ENCODE measurements around the gene APCDD1.

The APCDD1 gene

DNA sequence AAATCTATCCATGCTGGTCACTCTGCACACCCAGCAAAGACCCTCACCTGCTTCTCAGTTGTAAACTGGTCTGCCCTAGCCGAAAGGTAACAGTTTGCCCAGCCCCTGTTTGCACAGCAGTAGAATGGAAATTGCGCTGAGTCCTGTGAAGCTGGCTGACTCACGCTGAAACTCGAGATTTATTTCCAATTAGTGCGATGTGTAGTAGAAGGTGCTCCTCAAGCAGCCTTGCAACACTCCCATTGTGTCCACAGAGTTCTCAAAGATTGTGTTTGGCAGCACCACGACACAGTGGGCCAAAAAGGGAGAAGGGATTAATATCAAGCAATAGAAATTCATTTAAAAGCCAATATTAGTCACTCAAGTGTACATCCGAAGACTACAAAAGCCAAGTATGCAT, 21.7 kb upstream of the APCDD1 start:
- no peaks in the 10 kb centered on the region for H3K36me3 ChIP-seq (ENCODE audit: insufficient read depth, low read length)
- H3K4me3 ChIP-seq (ENCODE audit: low read depth, low read length): no peak overlapping the region
- no peak overlapping the region for H2AFZ ChIP-seq (ENCODE audit: low read length, unreplicated experiment)
- H3K4me1 ChIP-seq (ENCODE audit: control insufficient read depth, insufficient read depth, low read length, unreplicated experiment): no peaks in the 10 kb centered on the region
- no peaks in the 10 kb centered on the region for H3K79me2 ChIP-seq (ENCODE audit: control insufficient read depth, insufficient read depth, low read length, unreplicated experiment)
- no peak overlapping the region for H3K27ac ChIP-seq (ENCODE audit: low read depth, low read length)
- H3K27me3 ChIP-seq (ENCODE audit: insufficient read depth, low read length): peaks cover 44% of the 10 kb centered on the region

DNA sequence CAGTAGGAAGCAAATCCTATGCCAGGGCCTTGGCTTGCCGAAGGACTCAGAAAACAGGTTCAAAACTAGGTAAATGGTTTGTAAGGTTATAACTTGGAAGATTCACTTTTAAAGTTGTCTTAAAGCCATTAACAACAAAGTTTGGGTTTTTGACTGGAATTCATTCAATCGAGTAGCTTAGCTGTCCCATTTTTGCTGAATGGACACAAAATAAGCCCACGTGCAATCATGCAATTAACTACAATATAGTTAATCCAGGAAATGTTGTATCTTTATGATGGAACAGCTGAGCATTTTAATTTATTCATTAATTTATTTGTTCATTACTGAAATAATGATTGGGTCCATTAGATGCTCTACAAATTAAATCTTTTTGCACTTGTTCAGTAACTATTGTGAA, 18.3 kb upstream of the APCDD1 start:
- no peak overlapping the region for H3K4me3 ChIP-seq (ENCODE audit: low read depth, low read length)
- no peaks in the 10 kb centered on the region for H3K36me3 ChIP-seq (ENCODE audit: insufficient read depth, low read length)
- no peak overlapping the region for H3K27ac ChIP-seq (ENCODE audit: low read depth, low read length)
- no peak overlapping the region for H2AFZ ChIP-seq (ENCODE audit: low read length, unreplicated experiment)
- H3K27me3 ChIP-seq (ENCODE audit: insufficient read depth, low read length): peaks cover 57% of the 10 kb centered on the region
- no peaks in the 10 kb centered on the region for H3K79me2 ChIP-seq (ENCODE audit: control insufficient read depth, insufficient read depth, low read length, unreplicated experiment)
- no peaks in the 10 kb centered on the region for H3K4me1 ChIP-seq (ENCODE audit: control insufficient read depth, insufficient read depth, low read length, unreplicated experiment)

DNA sequence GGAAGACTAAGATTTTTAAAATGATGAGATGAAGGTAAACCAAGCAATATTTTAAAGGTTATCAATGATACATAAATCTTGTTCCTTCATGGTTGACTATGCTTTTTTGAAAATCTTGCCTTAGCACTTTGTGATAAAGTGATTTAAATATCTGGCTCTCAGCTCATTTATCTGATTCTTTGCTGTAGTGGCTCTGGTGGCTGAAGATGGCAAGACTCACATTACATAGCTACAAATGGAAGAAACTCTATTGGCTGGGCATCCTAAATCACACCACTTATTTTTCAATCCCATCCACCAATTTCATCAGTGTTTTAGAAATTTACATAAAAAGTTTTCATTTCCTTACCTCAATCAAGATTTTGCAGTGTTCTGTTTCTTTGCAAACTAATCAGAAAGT, 16.6 kb upstream of the APCDD1 start:
- H3K27ac ChIP-seq (ENCODE audit: low read depth, low read length): no peak overlapping the region
- no peak overlapping the region for H2AFZ ChIP-seq (ENCODE audit: low read length, unreplicated experiment)
- no peaks in the 10 kb centered on the region for H3K4me1 ChIP-seq (ENCODE audit: control insufficient read depth, insufficient read depth, low read length, unreplicated experiment)
- no peaks in the 10 kb centered on the region for H3K79me2 ChIP-seq (ENCODE audit: control insufficient read depth, insufficient read depth, low read length, unreplicated experiment)
- H3K4me3 ChIP-seq (ENCODE audit: low read depth, low read length): no peak overlapping the region
- H3K36me3 ChIP-seq (ENCODE audit: insufficient read depth, low read length): no peaks in the 10 kb centered on the region
- H3K27me3 ChIP-seq (ENCODE audit: insufficient read depth, low read length): peaks cover 55% of the 10 kb centered on the region

DNA sequence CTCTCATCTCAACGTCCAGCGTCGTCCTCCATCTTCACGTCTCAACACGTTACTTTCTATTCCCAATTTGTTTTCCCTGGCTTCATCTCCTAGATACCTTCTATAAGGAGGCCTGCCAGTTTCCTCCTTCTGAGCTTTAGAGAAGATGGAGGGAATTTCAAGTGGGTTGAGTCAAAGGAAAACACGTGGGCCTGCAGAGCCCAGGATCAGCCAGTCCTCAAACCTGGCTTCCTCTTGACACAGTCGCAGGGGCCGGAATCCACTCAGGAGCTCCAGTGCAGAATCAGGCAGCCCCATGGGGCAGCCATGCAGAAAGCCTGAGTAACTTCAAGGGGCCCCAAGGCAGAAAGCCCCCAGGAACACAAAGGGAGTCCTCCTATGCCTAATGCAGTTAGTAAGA, 14.5 kb upstream of the APCDD1 start:
- no peaks in the 10 kb centered on the region for H3K4me1 ChIP-seq (ENCODE audit: control insufficient read depth, insufficient read depth, low read length, unreplicated experiment)
- H3K79me2 ChIP-seq (ENCODE audit: control insufficient read depth, insufficient read depth, low read length, unreplicated experiment): no peaks in the 10 kb centered on the region
- H2AFZ ChIP-seq (ENCODE audit: low read length, unreplicated experiment): no peak overlapping the region
- peaks cover 62% of the 10 kb centered on the region for H3K27me3 ChIP-seq (ENCODE audit: insufficient read depth, low read length)
- H3K36me3 ChIP-seq (ENCODE audit: insufficient read depth, low read length): no peaks in the 10 kb centered on the region
- H3K27ac ChIP-seq (ENCODE audit: low read depth, low read length): no peak overlapping the region
- H3K4me3 ChIP-seq (ENCODE audit: low read depth, low read length): no peak overlapping the region

DNA sequence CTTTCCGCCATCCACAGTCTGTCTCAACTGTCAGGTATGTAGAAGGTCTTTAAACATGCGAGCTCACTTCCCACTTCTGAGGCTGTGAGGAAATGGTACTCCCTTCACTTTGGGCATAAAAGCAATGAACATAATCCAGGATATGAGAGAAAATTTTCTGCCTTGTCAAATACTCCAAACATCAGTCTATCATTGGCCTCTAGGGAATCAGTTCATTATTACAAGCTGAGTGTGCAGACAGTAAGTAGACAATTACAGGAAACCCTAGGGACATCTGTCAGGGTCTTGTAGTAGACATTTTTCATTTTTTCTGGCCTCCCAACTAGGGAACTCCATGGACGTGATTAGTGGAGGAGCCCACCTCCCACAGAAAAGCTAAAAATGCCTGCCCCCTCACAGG, 13.6 kb upstream of the APCDD1 start:
- H3K4me3 ChIP-seq (ENCODE audit: low read depth, low read length): no peak overlapping the region
- H3K36me3 ChIP-seq (ENCODE audit: insufficient read depth, low read length): no peaks in the 10 kb centered on the region
- no peaks in the 10 kb centered on the region for H3K79me2 ChIP-seq (ENCODE audit: control insufficient read depth, insufficient read depth, low read length, unreplicated experiment)
- H3K4me1 ChIP-seq (ENCODE audit: control insufficient read depth, insufficient read depth, low read length, unreplicated experiment): no peaks in the 10 kb centered on the region
- H3K27me3 ChIP-seq (ENCODE audit: insufficient read depth, low read length): peaks cover 62% of the 10 kb centered on the region
- H3K27ac ChIP-seq (ENCODE audit: low read depth, low read length): no peak overlapping the region
- no peak overlapping the region for H2AFZ ChIP-seq (ENCODE audit: low read length, unreplicated experiment)

DNA sequence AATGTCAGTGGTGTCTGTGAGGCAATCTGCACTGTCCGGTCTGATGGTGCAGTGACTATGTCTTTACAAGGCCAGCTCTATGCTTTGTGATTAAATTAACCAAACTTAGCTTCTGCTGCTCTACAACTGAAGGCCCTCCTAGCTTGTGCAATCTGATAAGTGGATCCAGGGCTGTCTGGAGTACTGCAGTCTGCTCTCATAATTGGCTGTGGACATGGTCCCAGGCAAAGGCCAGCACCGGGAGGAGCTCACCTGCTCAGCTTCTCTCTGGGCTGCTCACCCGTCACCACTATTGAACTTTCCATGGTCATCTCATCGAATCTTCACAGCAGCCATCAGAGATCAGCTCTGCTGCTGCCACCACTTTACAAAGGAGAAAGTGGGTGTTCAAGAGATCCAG, 13.0 kb upstream of the APCDD1 start:
- Histone ChIP-seq H3K4me3 (ENCODE audit: low read depth, low read length) (no peak overlapping the region), H3K79me2 (ENCODE audit: control insufficient read depth, insufficient read depth, low read length, unreplicated experiment) (no peaks in the 10 kb centered on the region), H3K27ac (ENCODE audit: low read depth, low read length) (no peak overlapping the region), H2AFZ (ENCODE audit: low read length, unreplicated experiment) (no peak overlapping the region), H3K4me1 (ENCODE audit: control insufficient read depth, insufficient read depth, low read length, unreplicated experiment) (no peaks in the 10 kb centered on the region), H3K36me3 (ENCODE audit: insufficient read depth, low read length) (no peaks in the 10 kb centered on the region), H3K27me3 (ENCODE audit: insufficient read depth, low read length) (peaks cover 67% of the 10 kb centered on the region)

DNA sequence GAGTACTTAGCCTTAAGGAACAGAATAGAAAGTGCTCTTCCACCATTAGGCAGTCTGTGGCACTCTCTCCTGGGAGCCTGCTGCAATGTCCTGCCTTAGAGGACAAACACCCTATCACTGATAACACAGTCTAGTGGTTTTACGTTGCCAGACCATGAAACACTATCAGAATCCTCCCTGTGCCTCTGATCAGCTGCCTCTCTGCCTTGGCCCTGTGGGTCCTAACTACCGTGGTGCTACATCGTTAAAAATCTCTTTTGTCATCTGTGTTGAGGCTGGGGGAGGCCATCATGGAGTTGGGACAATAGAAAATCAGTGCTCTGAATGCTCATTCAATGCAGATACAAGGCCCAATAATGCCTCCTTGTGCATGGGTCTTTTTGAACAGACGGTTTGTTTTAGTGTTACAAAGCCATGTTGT, 11.9 kb upstream of the APCDD1 start:
- Histone ChIP-seq H3K27me3 (ENCODE audit: insufficient read depth, low read length) (peaks cover 72% of the 10 kb centered on the region), H3K4me3 (ENCODE audit: low read depth, low read length) (no peak overlapping the region), H3K27ac (ENCODE audit: low read depth, low read length) (no peak overlapping the region), H3K79me2 (ENCODE audit: control insufficient read depth, insufficient read depth, low read length, unreplicated experiment) (no peaks in the 10 kb centered on the region), H2AFZ (ENCODE audit: low read length, unreplicated experiment) (no peak overlapping the region), H3K36me3 (ENCODE audit: insufficient read depth, low read length) (no peaks in the 10 kb centered on the region), H3K4me1 (ENCODE audit: control insufficient read depth, insufficient read depth, low read length, unreplicated experiment) (no peaks in the 10 kb centered on the region)

DNA sequence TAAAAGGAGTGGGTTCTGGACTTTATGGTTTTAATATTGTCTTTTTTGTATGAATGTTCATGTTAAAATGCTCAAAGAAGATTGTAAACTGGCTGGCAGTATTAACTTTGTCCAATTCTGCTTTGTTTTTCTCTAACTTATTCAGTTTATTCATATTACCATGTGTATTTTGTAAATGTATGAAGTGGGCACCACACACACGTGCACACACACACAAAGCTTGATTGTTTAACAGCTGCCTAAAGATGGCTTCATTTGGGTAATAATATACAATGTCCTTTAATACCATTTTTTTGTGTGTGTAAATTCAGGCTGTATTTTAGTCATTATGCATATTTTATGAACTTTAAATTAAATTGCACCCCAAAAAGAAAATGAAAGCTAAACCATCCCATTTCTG, 11.4 kb upstream of the APCDD1 start:
- H3K27ac ChIP-seq (ENCODE audit: low read depth, low read length): no peak overlapping the region
- H3K4me1 ChIP-seq (ENCODE audit: control insufficient read depth, insufficient read depth, low read length, unreplicated experiment): no peaks in the 10 kb centered on the region
- no peak overlapping the region for H3K4me3 ChIP-seq (ENCODE audit: low read depth, low read length)
- no peaks in the 10 kb centered on the region for H3K36me3 ChIP-seq (ENCODE audit: insufficient read depth, low read length)
- no peaks in the 10 kb centered on the region for H3K79me2 ChIP-seq (ENCODE audit: control insufficient read depth, insufficient read depth, low read length, unreplicated experiment)
- H2AFZ ChIP-seq (ENCODE audit: low read length, unreplicated experiment): no peak overlapping the region
- H3K27me3 ChIP-seq (ENCODE audit: insufficient read depth, low read length): peaks cover 77% of the 10 kb centered on the region

DNA sequence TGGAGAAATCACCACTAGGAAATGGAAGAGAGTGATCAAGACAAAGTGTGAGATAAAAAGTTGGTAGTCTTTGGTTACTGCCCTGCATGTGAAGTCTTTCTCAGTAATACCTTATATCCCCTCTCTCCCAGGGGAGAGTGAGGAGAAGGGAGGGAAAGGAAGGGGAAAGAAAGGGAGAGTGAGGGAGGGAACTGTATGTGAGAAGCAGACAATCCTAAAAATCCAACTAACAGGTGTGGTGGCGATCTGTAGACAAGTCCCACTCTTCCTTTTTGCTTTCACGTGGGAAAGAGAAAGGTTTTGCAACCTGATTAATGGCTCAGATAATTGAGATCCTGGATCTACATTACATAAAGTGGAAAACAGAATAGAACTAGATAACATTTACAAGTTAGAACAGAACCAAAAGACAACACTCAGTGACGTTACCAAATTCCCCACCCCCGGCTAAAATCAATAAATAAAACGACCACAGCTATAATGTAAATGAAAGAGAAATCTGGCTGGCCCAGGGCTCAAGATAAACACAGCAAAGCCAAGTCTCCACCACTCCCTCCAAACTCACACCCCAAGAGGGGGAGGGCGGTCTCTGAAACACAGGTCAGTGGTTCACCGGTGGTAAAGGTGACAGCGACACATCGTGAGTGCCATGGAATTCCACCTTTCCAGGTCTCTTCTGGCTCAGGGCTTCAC, 10.0 kb upstream of the APCDD1 start:
- H3K79me2 ChIP-seq (ENCODE audit: control insufficient read depth, insufficient read depth, low read length, unreplicated experiment): no peaks in the 10 kb centered on the region
- H3K36me3 ChIP-seq (ENCODE audit: insufficient read depth, low read length): no peaks in the 10 kb centered on the region
- no peak overlapping the region for H3K4me3 ChIP-seq (ENCODE audit: low read depth, low read length)
- peaks cover 86% of the 10 kb centered on the region for H3K27me3 ChIP-seq (ENCODE audit: insufficient read depth, low read length)
- no peak overlapping the region for H3K27ac ChIP-seq (ENCODE audit: low read depth, low read length)
- H2AFZ ChIP-seq (ENCODE audit: low read length, unreplicated experiment): no peak overlapping the region
- H3K4me1 ChIP-seq (ENCODE audit: control insufficient read depth, insufficient read depth, low read length, unreplicated experiment): no peaks in the 10 kb centered on the region

DNA sequence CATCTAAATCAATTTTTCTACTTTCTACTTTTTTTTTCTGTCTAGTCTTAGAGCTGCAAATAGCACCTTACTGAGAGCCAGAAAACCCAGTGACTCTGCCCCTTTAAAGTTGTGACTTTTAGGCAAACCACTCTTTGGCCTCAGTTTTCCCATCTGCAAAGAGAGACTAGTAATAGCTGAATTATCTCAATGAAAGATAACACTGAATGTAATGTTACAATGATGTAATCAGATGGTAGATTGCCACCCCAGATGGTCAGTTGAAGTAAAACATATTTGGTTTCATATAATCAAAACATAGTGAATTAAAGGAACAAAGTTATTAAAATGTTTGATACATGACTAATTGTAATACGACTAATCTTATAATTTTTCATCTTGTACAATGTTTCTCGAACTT, 5.0 kb upstream of the APCDD1 start:
- Histone ChIP-seq H3K79me2 (ENCODE audit: control insufficient read depth, insufficient read depth, low read length, unreplicated experiment) (no peaks in the 10 kb centered on the region), H3K36me3 (ENCODE audit: insufficient read depth, low read length) (no peaks in the 10 kb centered on the region), H2AFZ (ENCODE audit: low read length, unreplicated experiment) (no peak overlapping the region), H3K27ac (ENCODE audit: low read depth, low read length) (no peak overlapping the region), H3K27me3 (ENCODE audit: insufficient read depth, low read length) (peaks cover 96% of the 10 kb centered on the region), H3K4me1 (ENCODE audit: control insufficient read depth, insufficient read depth, low read length, unreplicated experiment) (no peaks in the 10 kb centered on the region), H3K4me3 (ENCODE audit: low read depth, low read length) (no peak overlapping the region)

DNA sequence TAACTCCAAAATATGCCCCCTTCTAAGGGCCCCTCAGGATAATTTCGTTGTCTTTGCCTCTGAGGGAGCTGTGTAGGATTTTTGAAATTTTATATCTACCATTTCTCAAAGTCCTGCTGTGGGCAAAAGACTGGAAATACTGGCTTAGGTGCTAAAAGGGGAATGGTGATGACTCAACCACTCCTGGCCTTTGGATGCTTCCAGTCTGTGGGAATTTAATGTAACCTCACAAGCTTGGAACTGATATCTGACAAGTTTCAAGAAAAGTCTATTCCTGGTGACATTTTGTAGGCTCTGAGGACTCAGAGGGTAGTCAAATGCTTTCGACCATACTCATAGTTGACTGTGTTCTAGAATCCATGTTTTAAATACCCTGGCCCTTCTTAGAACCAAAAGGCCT, 3.4 kb upstream of the APCDD1 start:
- Histone ChIP-seq H3K79me2 (ENCODE audit: control insufficient read depth, insufficient read depth, low read length, unreplicated experiment) (no peaks in the 10 kb centered on the region), H3K4me3 (ENCODE audit: low read depth, low read length) (no peak overlapping the region), H3K4me1 (ENCODE audit: control insufficient read depth, insufficient read depth, low read length, unreplicated experiment) (no peaks in the 10 kb centered on the region), H3K27me3 (ENCODE audit: insufficient read depth, low read length) (peaks cover 93% of the 10 kb centered on the region), H3K27ac (ENCODE audit: low read depth, low read length) (no peak overlapping the region), H3K36me3 (ENCODE audit: insufficient read depth, low read length) (no peaks in the 10 kb centered on the region), H2AFZ (ENCODE audit: low read length, unreplicated experiment) (no peak overlapping the region)

Data from ACC112 (cell line).